GM21447 (cell line): Measurements from ENCODE around the gene NDUFAF8.

Experiments used
- ATAC-seq: cut with Tn5 transposase; IDR thresholded peaks from one replicate; pipeline ENCODE4 v1.9.1; 2021; ENCODE audit not compliant: unreplicated experiment

Gene NDUFAF8

DNA sequence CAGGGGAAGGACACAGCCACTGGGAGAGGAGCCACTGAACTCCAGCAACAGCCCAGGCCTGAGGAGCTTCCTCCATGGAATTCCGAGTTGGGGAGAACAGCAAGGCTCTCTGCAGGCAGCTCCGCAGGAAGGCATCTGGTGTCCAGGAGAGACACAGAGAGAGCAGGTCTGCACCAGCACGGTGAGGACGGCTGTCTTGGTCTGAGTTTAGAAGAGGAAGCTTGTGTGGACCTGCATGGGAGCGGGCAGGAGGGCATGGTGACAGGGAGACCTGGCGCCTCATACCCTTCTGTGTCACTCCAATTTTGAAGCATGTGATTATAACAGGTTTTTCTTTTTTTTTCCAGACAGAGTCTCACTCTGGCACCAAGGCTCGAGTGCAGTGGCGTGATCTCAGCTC, 49.6 kb downstream of the NDUFAF8 start:
- ATAC-seq: no peak

DNA sequence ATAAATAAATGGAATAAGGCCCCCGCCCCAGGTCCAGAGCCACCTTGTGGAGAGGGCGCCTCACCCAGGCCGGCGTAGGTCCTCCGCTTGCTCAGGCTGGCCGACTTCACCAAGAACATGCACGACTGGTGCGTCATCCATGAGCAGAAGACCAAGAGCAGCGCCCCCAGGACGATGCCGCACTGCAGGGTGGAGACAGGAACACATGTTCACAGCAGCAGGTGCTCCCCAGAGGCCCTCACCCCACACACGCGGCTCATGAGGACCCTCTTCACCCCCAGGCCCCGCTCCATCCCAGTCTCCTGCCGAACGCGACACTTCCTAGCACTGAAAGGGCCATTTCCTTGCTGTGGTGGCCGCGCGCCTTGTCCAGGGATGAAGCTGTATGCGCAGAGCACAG, 50.5 kb downstream of the NDUFAF8 start:
- no peak for ATAC-seq

DNA sequence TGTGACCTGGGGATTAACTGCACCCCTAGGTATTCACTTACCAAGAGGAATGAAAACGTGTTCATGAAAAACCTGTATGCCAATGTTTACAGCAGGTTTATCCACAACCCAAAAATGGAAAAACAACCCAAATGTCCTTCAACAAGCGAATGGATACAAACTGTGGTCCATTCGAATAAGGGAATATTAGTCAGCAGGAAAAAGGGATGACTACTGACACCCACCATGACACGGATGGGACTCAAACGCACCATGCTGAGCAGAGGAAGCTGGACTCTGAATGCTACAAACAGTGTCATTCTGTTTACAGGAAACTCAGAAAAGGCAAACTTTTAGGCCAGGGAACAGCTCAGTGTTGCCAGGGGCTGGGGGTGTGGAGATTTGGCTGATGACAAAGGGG, 51.1 kb downstream of the NDUFAF8 start:
- no peak for ATAC-seq
